GM12892 (cell line): ENCODE data around the gene KIAA1671.

Experiments
- DNase-seq: peaks from one replicate; pipeline ENCODE4 v3.0.0; 2011; ENCODE audit not compliant: insufficient read length
- FAIRE-seq: peaks from 2 replicates; lab custom pipeline; 2011; peaks lifted over from hg19 to GRCh38; lab: Jason Lieb, UNC
- POLR2A ChIP-seq: IDR thresholded peaks from 2 replicates; pipeline ENCODE4 v1.6.1; 2011; ENCODE audit warnings: low read depth, low read length, control low read depth
- POLR2AphosphoS5 ChIP-seq: IDR thresholded peaks from 2 replicates; pipeline ENCODE4 v1.6.1; 2011; ENCODE audit warnings: low read depth, low read length, control low read depth
- TAF1 ChIP-seq: IDR thresholded peaks from 2 replicates; pipeline ENCODE4 v1.6.1; 2011; ENCODE audit warnings: low read depth, mild to moderate bottlenecking, control low read depth, low read length, borderline replicate concordance

KIAA1671 gene

GRCh38 chr22:25023879-25024278 lies 71.4 kb downstream of the KIAA1671 start:
- DNase-seq (no peak), FAIRE-seq (no peak)
- TF ChIP-seq TAF1 (no peak), POLR2AphosphoS5 (no peak), POLR2A (no peak)

GRCh38 chr22:25024895-25025294 lies 72.4 kb downstream of the KIAA1671 start:
- FAIRE-seq (no peak), DNase-seq (no peak)
- no peak for TF ChIP-seq POLR2AphosphoS5
- no peak for TF ChIP-seq TAF1
- TF ChIP-seq POLR2A, result no peak

- TF ChIP-seq POLR2A, result no peak
- no peak for TF ChIP-seq POLR2AphosphoS5
- TF ChIP-seq TAF1, result no peak
- DNase-seq (no peak), FAIRE-seq (no peak)
Measured at GRCh38 chr22:25025491-25026400, 73.2 kb downstream of the KIAA1671 start.

- no peak for DNase-seq
- no peak for FAIRE-seq
- no peak for TF ChIP-seq TAF1
- no peak for TF ChIP-seq POLR2AphosphoS5
Measured at GRCh38 chr22:25027043-25027906, 74.8 kb downstream of the KIAA1671 start.

- TF ChIP-seq POLR2AphosphoS5 (no peak), POLR2A (no peak), TAF1 (no peak)
Measured at GRCh38 chr22:25027959-25028840, 75.7 kb downstream of the KIAA1671 start.

GRCh38 chr22:25028841-25029141 lies 76.3 kb downstream of the KIAA1671 start:
- DNase-seq (no peak), FAIRE-seq (no peak)
- TF ChIP-seq TAF1 (no peak), POLR2AphosphoS5 (no peak), POLR2A (no peak)

More at GRCh38 chr22:25027959-25028840, 75.7 kb downstream of the KIAA1671 start:
- FAIRE-seq (no peak), DNase-seq (no peak)

GRCh38 chr22:25029181-25029580 lies 76.7 kb downstream of the KIAA1671 start:
- no peak for DNase-seq
- FAIRE-seq, result no peak
- no peak for TF ChIP-seq POLR2AphosphoS5
- no peak for TF ChIP-seq TAF1
- no peak for TF ChIP-seq POLR2A

GRCh38 chr22:25030636-25031035 lies 78.1 kb downstream of the KIAA1671 start:
- FAIRE-seq, result no peak
- DNase-seq, result no peak
- TF ChIP-seq TAF1 (no peak), POLR2AphosphoS5 (no peak), POLR2A (no peak)

- no peak for FAIRE-seq
- no peak for DNase-seq
- no peak for TF ChIP-seq TAF1
- TF ChIP-seq POLR2A, result no peak
- TF ChIP-seq POLR2AphosphoS5, result no peak
Measured at GRCh38 chr22:25032066-25032465, 79.5 kb downstream of the KIAA1671 start.

- DNase-seq, result no peak
- no peak for FAIRE-seq
- TF ChIP-seq TAF1 (no peak), POLR2AphosphoS5 (no peak), POLR2A (no peak)
Measured at GRCh38 chr22:25035715-25036114, 83.2 kb downstream of the KIAA1671 start.

GRCh38 chr22:25038239-25038638 lies 85.7 kb downstream of the KIAA1671 start:
- no peak for DNase-seq
- no peak for FAIRE-seq
- no peak for TF ChIP-seq POLR2AphosphoS5
- TF ChIP-seq POLR2A, result no peak
- no peak for TF ChIP-seq TAF1
